ENCODE measurements around the gene INO80E. TPM values are rescaled to one million over a fixed set of nuclear protein-coding genes. Genes with fewer than 3 reads are reported as not detected.
A peak's percentile ranks its signal among the peaks of the same experiment; 100 is the strongest.

The INO80E gene
- total RNA-seq, 1 experiment from 2014 or later = 94.1 TPM

DNA sequence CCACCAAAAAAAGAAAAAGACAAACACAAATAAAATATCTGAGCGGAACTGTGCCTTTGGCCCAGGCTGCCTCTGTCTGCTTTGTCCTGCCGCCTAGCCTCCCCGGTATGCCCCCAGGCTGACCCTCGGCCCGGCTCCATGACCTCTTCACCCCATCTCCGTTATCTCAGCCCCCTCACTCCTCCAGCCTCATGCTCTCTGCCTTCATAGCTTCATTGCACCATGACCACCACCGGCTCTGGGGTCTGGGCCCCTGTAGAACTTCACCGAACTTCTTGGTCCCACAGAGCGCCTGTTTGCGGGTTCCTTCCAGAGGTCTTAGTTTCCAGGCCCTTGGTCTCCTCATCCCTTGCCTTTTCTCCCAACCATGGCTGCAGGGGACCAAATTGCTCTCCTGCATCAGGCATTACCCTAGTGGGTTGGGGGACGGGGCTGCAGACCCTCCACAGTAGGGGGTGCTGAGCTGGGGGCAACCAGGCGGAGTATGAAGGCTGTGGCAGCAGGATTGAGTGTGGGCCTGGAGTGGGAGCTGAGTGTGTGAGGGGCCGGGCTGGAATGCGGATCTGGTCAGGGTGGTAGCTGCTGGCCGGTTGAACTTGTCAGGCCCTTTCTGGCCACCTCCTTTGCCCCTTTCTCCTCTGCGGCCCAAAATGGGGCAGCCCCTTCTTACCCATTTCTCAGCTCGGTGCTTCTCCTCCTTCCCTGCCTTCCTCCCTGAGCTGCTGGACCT is 7.5 kb upstream of the INO80E start:
- Histone ChIP-seq H2BK12ac (ENCODE audit: insufficient read length, low read depth, low read length) (no peak overlapping the region), H3K23me2 (ENCODE audit: insufficient read length, low read depth, low read length, poor library complexity, severe bottlenecking) (no peaks in the 10 kb centered on the region), H3K9ac (ENCODE audit: extremely low read depth, insufficient read length, low read length) (no peak overlapping the region), H4K5ac (ENCODE audit: insufficient read length, low read depth, low read length) (no peak overlapping the region), H4K20me1 (ENCODE audit: control insufficient read depth, insufficient read depth, insufficient read length) (no peaks in the 10 kb centered on the region), H3K14ac (ENCODE audit: insufficient read depth, low read length) (no peak overlapping the region), H3K4ac (ENCODE audit: low read depth, low read length) (no peak overlapping the region), H3K4me1 (ENCODE audit: insufficient read depth, low read length) (no peaks in the 10 kb centered on the region), H4K91ac (ENCODE audit: insufficient read length, low read depth, low read length) (no peak overlapping the region), H3K4me2 (ENCODE audit: insufficient read depth, insufficient read length, low read length) (no peak overlapping the region), H2AFZ (ENCODE audit: low read length) (no peak overlapping the region), H3K27ac (ENCODE audit: insufficient read length, low read depth, low read length) (no peak overlapping the region), H3K79me1 (ENCODE audit: insufficient read depth, low read depth, low read length, poor library complexity, severe bottlenecking) (no peaks in the 10 kb centered on the region), H2AK5ac (ENCODE audit: insufficient read length, low read length) (no peak overlapping the region), H3K56ac (ENCODE audit: insufficient read length, low read depth, low read length) (no peak overlapping the region), H3K18ac (ENCODE audit: insufficient read length, low read depth, low read length) (no peak overlapping the region), H3T11ph (ENCODE audit: low read length) (no peak overlapping the region), H2BK120ac (ENCODE audit: low read depth, low read length, poor library complexity, severe bottlenecking) (no peak overlapping the region), H3K23ac (ENCODE audit: insufficient read length, low read depth, low read length) (no peak overlapping the region), H3K27me3 (ENCODE audit: insufficient read depth, low read length) (no peaks in the 10 kb centered on the region), H2BK20ac (ENCODE audit: low read depth, low read length, poor library complexity, severe bottlenecking) (no peak overlapping the region), H2BK5ac (ENCODE audit: insufficient read length, low read length) (no peak overlapping the region), H3K9me3 (ENCODE audit: control insufficient read depth, low read depth, low read length) (no peaks in the 10 kb centered on the region), H3K79me2 (ENCODE audit: insufficient read depth, low read length) (no peaks in the 10 kb centered on the region), H4K8ac (replicated peaks; ENCODE audit: insufficient read length, low read depth, low read length) (no peak overlapping the region), H2BK15ac (ENCODE audit: low read depth, low read length) (no peak overlapping the region)
- Mint-ChIP-seq H3K9me3 (no peaks in the 10 kb centered on the region), H3K27me3 (ENCODE audit: low read depth) (no peaks in the 10 kb centered on the region; the same call in 1 of the 2 replicates), H3K36me3 (ENCODE audit: insufficient read depth in 1 of 3, low read depth in 3 of 3) (peaks cover 30 to 73% (median 67%) of the 10 kb centered on the region in 3 experiments), H3K27ac (peak overlapping the region; percentile 64 to 81 (median 74); a peak in 4 of 7 replicates), H3K4me3 (no peak overlapping the region), H3K4me1 (no peaks in the 10 kb centered on the region)
- WGBS (ENCODE audit: extremely low coverage, insufficient read length, low lambda C conversion rate) = no CpG with 5 or more reads among the region's 17 CpGs
- TF ChIP-seq, protein P1, sequence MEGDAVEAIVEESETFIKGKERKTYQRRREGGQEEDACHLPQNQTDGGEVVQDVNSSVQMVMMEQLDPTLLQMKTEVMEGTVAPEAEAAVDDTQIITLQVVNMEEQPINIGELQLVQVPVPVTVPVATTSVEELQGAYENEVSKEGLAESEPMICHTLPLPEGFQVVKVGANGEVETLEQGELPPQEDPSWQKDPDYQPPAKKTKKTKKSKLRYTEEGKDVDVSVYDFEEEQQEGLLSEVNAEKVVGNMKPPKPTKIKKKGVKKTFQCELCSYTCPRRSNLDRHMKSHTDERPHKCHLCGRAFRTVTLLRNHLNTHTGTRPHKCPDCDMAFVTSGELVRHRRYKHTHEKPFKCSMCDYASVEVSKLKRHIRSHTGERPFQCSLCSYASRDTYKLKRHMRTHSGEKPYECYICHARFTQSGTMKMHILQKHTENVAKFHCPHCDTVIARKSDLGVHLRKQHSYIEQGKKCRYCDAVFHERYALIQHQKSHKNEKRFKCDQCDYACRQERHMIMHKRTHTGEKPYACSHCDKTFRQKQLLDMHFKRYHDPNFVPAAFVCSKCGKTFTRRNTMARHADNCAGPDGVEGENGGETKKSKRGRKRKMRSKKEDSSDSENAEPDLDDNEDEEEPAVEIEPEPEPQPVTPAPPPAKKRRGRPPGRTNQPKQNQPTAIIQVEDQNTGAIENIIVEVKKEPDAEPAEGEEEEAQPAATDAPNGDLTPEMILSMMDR (conservative IDR thresholded peaks at IDR 0.05) = no peak
- no peak for DNase-seq
